CD4-positive, alpha-beta T cell treated with Interleukin-6 at 100 ng/mL for 8 hours (primary cell): ENCODE data around the gene TARS3.
"Not testable (repeated sequence)": the region's sequence is repeated elsewhere in the genome, so short reads cannot be mapped to it uniquely, and the experiment has no call there.

Experiments used
- DNase-seq: peaks from one replicate; pipeline ENCODE4 v3.0.0-alpha.2; 2020; ENCODE audit warnings: mixed read lengths, low spot score

Gene TARS3

GRCh38 chr15:101654624-101655337 is 69.5 kb downstream of the TARS3 start:
- DNase-seq, result peak; percentile 6

GRCh38 chr15:101654171-101654570 is 70.1 kb downstream of the TARS3 start:
- no peak for DNase-seq

GRCh38 chr15:101652786-101653430 is 71.4 kb downstream of the TARS3 start:
- no peak for DNase-seq

GRCh38 chr15:101652098-101652785 is 72.0 kb downstream of the TARS3 start, which contains the start of gene TM2D3:
Gene TM2D3 (minus strand): TSS chr15:101652381. CDS start chr15:101652361, 20 bp downstream.
- DNase-seq, result peak; percentile 92

GRCh38 chr15:101651554-101652097 is 72.6 kb downstream of the TARS3 start:
- no peak for DNase-seq

- no peak for DNase-seq
Measured at GRCh38 chr15:101650145-101650544, 74.1 kb downstream of the TARS3 start.

GRCh38 chr15:101648356-101648755 is 75.9 kb downstream of the TARS3 start:
- no peak for DNase-seq

- DNase-seq, result no peak
Measured at GRCh38 chr15:101647251-101647650, 77.0 kb downstream of the TARS3 start.

GRCh38 chr15:101646672-101647071 is 77.6 kb downstream of the TARS3 start:
- no peak for DNase-seq

GRCh38 chr15:101642361-101642760 is 81.9 kb downstream of the TARS3 start:
- no peak for DNase-seq

GRCh38 chr15:101641894-101642293 is 82.4 kb downstream of the TARS3 start:
- DNase-seq, result peak; percentile 51

GRCh38 chr15:101641129-101641764 is 83.0 kb downstream of the TARS3 start:
- DNase-seq, result peak; percentile 62

GRCh38 chr15:101639667-101640066 is 84.6 kb downstream of the TARS3 start:
- DNase-seq, result no peak

GRCh38 chr15:101637919-101638318 is 86.4 kb downstream of the TARS3 start:
- DNase-seq, result no peak

- no peak for DNase-seq
Measured at GRCh38 chr15:101637516-101637915, 86.8 kb downstream of the TARS3 start.

GRCh38 chr15:101637038-101637437 is 87.2 kb downstream of the TARS3 start:
- no peak for DNase-seq

- DNase-seq, result no peak
Measured at GRCh38 chr15:101635944-101636727, 88.1 kb downstream of the TARS3 start.

- no peak for DNase-seq
Measured at GRCh38 chr15:101633356-101633755, 90.9 kb downstream of the TARS3 start.

- not testable (repeated sequence) for DNase-seq
Measured at GRCh38 chr15:101626729-101627128, 97.5 kb downstream of the TARS3 start.

- DNase-seq, result no peak
Measured at GRCh38 chr15:101625980-101626379, 98.3 kb downstream of the TARS3 start.

GRCh38 chr15:101625184-101625583 is 99.1 kb downstream of the TARS3 start:
- no peak for DNase-seq
